Mesenchymal stem cell (in vitro differentiated cells and primary cell): ENCODE data around the gene TLE5.
A peak's percentile ranks its signal among the peaks of the same experiment; 100 is the strongest.

Experiments
- DNase-seq: peaks from one replicate; pipeline ENCODE4 v3.0.0-alpha.2; 2013
- H2AFZ ChIP-seq: one replicate; pipeline ENCODE4 v1.6.1; 2013; ENCODE audit warnings: low read depth, mild to moderate bottlenecking, control low read depth, inconsistent platforms, low read length, moderate library complexity
- H2AK5ac ChIP-seq: 2 replicates; pipeline ENCODE4 v1.6.1; 2013; ENCODE audit warnings: low read length, moderate library complexity, mild to moderate bottlenecking, inconsistent platforms; ENCODE audit not compliant: severe bottlenecking
- H2BK120ac ChIP-seq: one replicate; pipeline ENCODE4 v1.6.1; 2013; ENCODE audit warnings: low read depth, mild to moderate bottlenecking, inconsistent platforms, low read length, moderate library complexity
- H2BK12ac ChIP-seq, 2 experiments: one replicate each; pipeline ENCODE4 v1.6.1; 2013; ENCODE audit warnings: inconsistent platforms in 2 of 2, low read length in 2 of 2, mild to moderate bottlenecking in 2 of 2, moderate library complexity in 2 of 2, control low read depth in 1 of 2
- H2BK15ac ChIP-seq: one replicate; pipeline ENCODE4 v1.6.1; 2013; ENCODE audit warnings: mild to moderate bottlenecking, low read depth, inconsistent platforms; ENCODE audit not compliant: poor library complexity, severe bottlenecking
- H2BK5ac ChIP-seq: 2 replicates; pipeline ENCODE4 v1.6.1; 2013; ENCODE audit warnings: low read depth, mild to moderate bottlenecking, low read length, control low read depth, inconsistent platforms; ENCODE audit not compliant: poor library complexity, severe bottlenecking
- H3K14ac ChIP-seq, 2 experiments: one replicate each; pipeline ENCODE4 v1.6.1; 2013; ENCODE audit warnings: inconsistent platforms in 2 of 2, low read length in 2 of 2, control low read depth in 1 of 2, mild to moderate bottlenecking in 1 of 2, moderate library complexity in 1 of 2
- H3K18ac ChIP-seq, 2 experiments: one replicate each; pipeline ENCODE4 v1.6.1; 2013; ENCODE audit warnings: inconsistent platforms in 2 of 2, low read length in 2 of 2, control low read depth in 1 of 2, low read depth in 1 of 2, mild to moderate bottlenecking in 1 of 2
- H3K23ac ChIP-seq, 2 experiments: one replicate each; pipeline ENCODE4 v1.6.1; 2013; ENCODE audit warnings: inconsistent platforms in 2 of 2, low read length in 2 of 2, mild to moderate bottlenecking in 2 of 2, moderate library complexity in 2 of 2, control low read depth in 1 of 2
- H3K27ac ChIP-seq: 2 replicates; pipeline ENCODE4 v1.5.1; 2013; ENCODE audit warnings: mild to moderate bottlenecking, moderate library complexity, low read length, control low read depth, inconsistent platforms; ENCODE audit not compliant: poor library complexity, severe bottlenecking
- H3K27me3 ChIP-seq, 2 experiments: 2 replicates each; pipeline versions ENCODE4 v1.6.1 to v1.7.0; 2013; ENCODE audit warnings: low read length in 2 of 2, mild to moderate bottlenecking in 2 of 2, moderate library complexity in 2 of 2, control low read depth in 1 of 2, inconsistent platforms in 1 of 2; ENCODE audit not compliant: control insufficient read depth in 1 of 2, insufficient read depth in 1 of 2
- H3K36me3 ChIP-seq, 2 experiments: 2 replicates each; pipeline versions ENCODE4 v1.6.1 to v1.7.0; 2013; ENCODE audit warnings: low read length in 2 of 2, control low read depth in 1 of 2, inconsistent platforms in 1 of 2, low read depth in 1 of 2, mild to moderate bottlenecking in 1 of 2; ENCODE audit not compliant: insufficient read depth in 2 of 2, control insufficient read depth in 1 of 2
- H3K4ac ChIP-seq, 2 experiments: one replicate each; pipeline ENCODE4 v1.6.1; 2013; ENCODE audit warnings: inconsistent platforms in 2 of 2, low read length in 2 of 2, mild to moderate bottlenecking in 2 of 2, moderate library complexity in 2 of 2, control low read depth in 1 of 2, low read depth in 1 of 2
- H3K4me1 ChIP-seq: 2 replicates; pipeline ENCODE4 v1.6.1; 2013; ENCODE audit warnings: low read depth, low read length, control low read depth; ENCODE audit not compliant: control insufficient read depth, insufficient read depth
- H3K4me2 ChIP-seq: 2 replicates; pipeline ENCODE4 v1.6.1; 2013; ENCODE audit warnings: low read length, mild to moderate bottlenecking, inconsistent platforms; ENCODE audit not compliant: poor library complexity, severe bottlenecking
- H3K4me3 ChIP-seq, 2 experiments: 2 replicates each; pipeline versions ENCODE4 v1.5.1 to v1.7.0; 2013; ENCODE audit warnings: low read length in 2 of 2, mild to moderate bottlenecking in 2 of 2, control low read depth in 1 of 2, low read depth in 1 of 2; ENCODE audit not compliant: insufficient read depth in 1 of 2
- H3K79me1 ChIP-seq: replicated peaks from 2 replicates; pipeline ENCODE4 v1.6.1; 2013; ENCODE audit warnings: mild to moderate bottlenecking, control low read depth, low read length, inconsistent platforms; ENCODE audit not compliant: poor library complexity, severe bottlenecking
- H3K9ac ChIP-seq: 2 replicates; pipeline ENCODE4 v1.7.0; 2013; ENCODE audit warnings: mild to moderate bottlenecking, low read length, moderate library complexity
- H3K9me3 ChIP-seq: 2 replicates; pipeline ENCODE4 v1.7.0; 2013; ENCODE audit warnings: mild to moderate bottlenecking, low read length; ENCODE audit not compliant: control insufficient read depth
- H4K8ac ChIP-seq: one replicate; pipeline ENCODE4 v1.6.1; 2013; ENCODE audit warnings: inconsistent platforms, mild to moderate bottlenecking, low read length, moderate library complexity
- H4K91ac ChIP-seq: one replicate; pipeline ENCODE4 v1.6.1; 2013; ENCODE audit warnings: mild to moderate bottlenecking, low read length, inconsistent platforms
- WGBS: methylation state at CpG from one replicate; pipeline ENCODE4 v1.1.7; 2013; ENCODE audit warnings: mixed read lengths; 5-methylcytosine and 5-hydroxymethylcytosine counted together

TLE5 gene

GRCh38 chr19:3054972-3055740 is 7.1 kb downstream of the TLE5 start:
- H2AFZ ChIP-seq, result no peak overlapping the region
- no peak overlapping the region for H4K91ac ChIP-seq
- peak overlapping the region; percentile 32 for H3K4me2 ChIP-seq
- H4K8ac ChIP-seq, result no peak overlapping the region
- no peak overlapping the region for H2BK12ac ChIP-seq
- DNase-seq, result no peak
- H2BK15ac ChIP-seq, result no peak overlapping the region
- H2AK5ac ChIP-seq, result peak overlapping the region; percentile 50
- H3K23ac ChIP-seq, result no peak overlapping the region
- H3K4me1 ChIP-seq, result peaks cover 49% of the 10 kb centered on the region
- H3K14ac ChIP-seq, result no peak overlapping the region
- 85% methylated on average over 17 of the region's 20 CpGs for WGBS
- peaks cover 0 to 4% of the 10 kb centered on the region in 2 experiments for H3K27me3 ChIP-seq
- no peak overlapping the region for H3K9ac ChIP-seq
- H2BK120ac ChIP-seq, result no peak overlapping the region
- H3K36me3 ChIP-seq, result peaks cover 55 to 78% of the 10 kb centered on the region in 2 experiments
- no peak overlapping the region for H3K18ac ChIP-seq
- no peak overlapping the region for H3K4ac ChIP-seq
- no peaks in the 10 kb centered on the region for H3K9me3 ChIP-seq
- peak overlapping the region; percentile 19 for H2BK5ac ChIP-seq
- H3K79me1 ChIP-seq, result peaks cover 21% of the 10 kb centered on the region
- no peak overlapping the region for H3K4me3 ChIP-seq
- peak overlapping the region; percentile 67 for H3K27ac ChIP-seq

GRCh38 chr19:3054265-3054971 is 7.9 kb downstream of the TLE5 start:
- Histone ChIP-seq H2BK5ac (no peak overlapping the region), H3K4me1 (peaks cover 45% of the 10 kb centered on the region)

GRCh38 chr19:3053780-3054179 is 8.5 kb downstream of the TLE5 start:
- H3K27ac ChIP-seq, result no peak overlapping the region
- H4K91ac ChIP-seq, result no peak overlapping the region
- H3K4me2 ChIP-seq, result no peak overlapping the region
- H3K79me1 ChIP-seq, result peaks cover 15% of the 10 kb centered on the region
- H3K14ac ChIP-seq, result no peak overlapping the region
- no peak overlapping the region for H2BK120ac ChIP-seq
- no peak overlapping the region for H2BK12ac ChIP-seq
- DNase-seq, result no peak
- no peak overlapping the region for H3K4ac ChIP-seq
- H2BK15ac ChIP-seq, result no peak overlapping the region
- H3K4me3 ChIP-seq, result no peak overlapping the region
- H3K27me3 ChIP-seq, result peaks cover 0 to 4% of the 10 kb centered on the region in 2 experiments
- H3K23ac ChIP-seq, result no peak overlapping the region
- 77% methylated on average over 19 of the region's 21 CpGs for WGBS
- no peak overlapping the region for H4K8ac ChIP-seq
- H3K4me1 ChIP-seq, result peaks cover 45% of the 10 kb centered on the region
- no peak overlapping the region for H3K9ac ChIP-seq
- no peak overlapping the region for H2BK5ac ChIP-seq
- no peak overlapping the region for H2AK5ac ChIP-seq
- H3K18ac ChIP-seq, result no peak overlapping the region
- peaks cover 44 to 67% of the 10 kb centered on the region in 2 experiments for H3K36me3 ChIP-seq
- H3K9me3 ChIP-seq, result no peaks in the 10 kb centered on the region
- H2AFZ ChIP-seq, result no peak overlapping the region

More at GRCh38 chr19:3054265-3054971, 7.9 kb downstream of the TLE5 start:
- H3K27me3 ChIP-seq, result peaks cover 0 to 4% of the 10 kb centered on the region in 2 experiments
- peak overlapping the region; percentile 50 for H2AK5ac ChIP-seq
- no peaks in the 10 kb centered on the region for H3K9me3 ChIP-seq
- WGBS, result 87% methylated on average over 4 of the region's 4 CpGs
- H3K9ac ChIP-seq, result no peak overlapping the region
- no peak overlapping the region for H2AFZ ChIP-seq
- H3K18ac ChIP-seq, result no peak overlapping the region
- peaks cover 17% of the 10 kb centered on the region for H3K79me1 ChIP-seq
- DNase-seq, result no peak
- no peak overlapping the region for H3K4me2 ChIP-seq
- H3K23ac ChIP-seq, result no peak overlapping the region
- H3K14ac ChIP-seq, result no peak overlapping the region
- no peak overlapping the region for H3K4me3 ChIP-seq
- no peak overlapping the region for H3K4ac ChIP-seq
- H2BK12ac ChIP-seq, result no peak overlapping the region
- H4K8ac ChIP-seq, result no peak overlapping the region
- no peak overlapping the region for H2BK120ac ChIP-seq
- no peak overlapping the region for H2BK15ac ChIP-seq
- H4K91ac ChIP-seq, result no peak overlapping the region
- H3K36me3 ChIP-seq, result peaks cover 49 to 71% of the 10 kb centered on the region in 2 experiments
- H3K27ac ChIP-seq, result peak overlapping the region; percentile 17

GRCh38 chr19:3053218-3053621 is 9.1 kb downstream of the TLE5 start:
- H2BK15ac ChIP-seq, result no peak overlapping the region
- DNase-seq, result no peak

More at GRCh38 chr19:3053218-3053621, 9.1 kb downstream of the TLE5 start:
- no peak overlapping the region for H3K23ac ChIP-seq
- H3K4me1 ChIP-seq, result peaks cover 40% of the 10 kb centered on the region
- H3K27me3 ChIP-seq, result peaks cover 0 to 4% of the 10 kb centered on the region in 2 experiments
- no peak overlapping the region for H3K18ac ChIP-seq
- no peak overlapping the region for H3K9ac ChIP-seq
- H2BK5ac ChIP-seq, result no peak overlapping the region
- no peak overlapping the region for H2AK5ac ChIP-seq
- H3K14ac ChIP-seq, result no peak overlapping the region
- H4K91ac ChIP-seq, result no peak overlapping the region
- H3K4me3 ChIP-seq, result no peak overlapping the region
- peaks cover 39 to 61% of the 10 kb centered on the region in 2 experiments for H3K36me3 ChIP-seq
- no peak overlapping the region for H4K8ac ChIP-seq
- H3K4ac ChIP-seq, result no peak overlapping the region
- H3K4me2 ChIP-seq, result no peak overlapping the region
- H2BK12ac ChIP-seq, result no peak overlapping the region
- no peaks in the 10 kb centered on the region for H3K9me3 ChIP-seq
- 83% methylated on average over 13 of the region's 15 CpGs for WGBS
- no peak overlapping the region for H2AFZ ChIP-seq
- no peak overlapping the region for H3K27ac ChIP-seq
- H3K79me1 ChIP-seq, result peaks cover 13% of the 10 kb centered on the region
- no peak overlapping the region for H2BK120ac ChIP-seq
